GM12878 (cell line): Measurements from ENCODE around the gene STRADB. TPM values are rescaled to one million over a fixed set of nuclear protein-coding genes. Genes with fewer than 3 reads are reported as not detected.

ENCODE experiments used
- ATAC-seq: fragments of 200-7000 bp; cut with Tn5 transposase; 3 replicates; pipeline ENCODE4 v1.9.1; 2020; ENCODE audit warnings: mild to moderate bottlenecking, moderate library complexity
- BruUV-seq: library from RNA; stranded (reverse); fragments of 400-500 nt; replicated peaks from 2 replicates; lab custom pipeline; 2021; lab: Mats Ljungman, UMichigan
- CTCF ChIA-PET: fragments of 300-600 bp; sonication (Branson Sonifier 250); formaldehyde crosslinking; extraction: SDS; loops from one replicate; lab custom pipeline; 2021; ENCODE audit warnings: inconsistent platforms; lab: Yijun Ruan, JAX
- POLR2A ChIA-PET: fragments of 350-600 bp; formaldehyde crosslinking; extraction: SDS; loops from one replicate; lab custom pipeline; 2021; ENCODE audit warnings: inconsistent platforms; lab: Charles Lee
- RAD21 ChIA-PET: fragments of 300-600 bp; sonication (Branson Sonifier 250); formaldehyde crosslinking; loops from one replicate; lab custom pipeline; 2023; ENCODE audit warnings: antibody characterized with exemption; ENCODE audit not compliant: unreplicated experiment; lab: Charles Lee
- SMC1A ChIA-PET: fragments of 300-600 bp; sonication (Branson Sonifier 250); formaldehyde crosslinking; loops from one replicate; lab custom pipeline; 2023; ENCODE audit not compliant: unreplicated experiment, uncharacterized antibody; lab: Charles Lee
- DNase-seq: peaks from one replicate; pipeline ENCODE4 v3.0.0-alpha.2; 2011; ENCODE audit warnings: low read depth, low spot score
- FAIRE-seq: peaks from 3 replicates; lab custom pipeline; 2011; peaks lifted over from hg19 to GRCh38; lab: Jason Lieb, UNC
- H2AFZ ChIP-seq: 2 replicates; pipeline ENCODE4 v1.6.0; 2011; ENCODE audit warnings: low read depth, low read length, control low read depth; ENCODE audit not compliant: control insufficient read depth
- H3K27ac ChIP-seq: 2 replicates; pipeline ENCODE4 v1.5.1; 2011; ENCODE audit warnings: control low read depth; ENCODE audit not compliant: control insufficient read depth, insufficient read depth
- H3K27me3 ChIP-seq, 2 experiments: replicated peaks in 1 of 2; 2 replicates each; pipeline versions ENCODE4 v1.6.0 to v1.6.1; 2011; ENCODE audit warnings: low read length in 1 of 2; ENCODE audit not compliant: control insufficient read depth in 2 of 2, insufficient read depth in 2 of 2
- H3K36me3 ChIP-seq, 2 experiments: 2 replicates each; pipeline ENCODE4 v1.5.1; 2011; ENCODE audit warnings: low read length in 1 of 2; ENCODE audit not compliant: control insufficient read depth in 2 of 2, insufficient read depth in 2 of 2
- H3K4me1 ChIP-seq: 2 replicates; pipeline ENCODE4 v1.6.1; 2011; ENCODE audit warnings: mild to moderate bottlenecking, low read length, moderate library complexity, mixed read lengths; ENCODE audit not compliant: control insufficient read depth, insufficient read depth
- H3K4me2 ChIP-seq: 2 replicates; pipeline ENCODE4 v1.6.0; 2011; ENCODE audit warnings: control low read depth; ENCODE audit not compliant: control insufficient read depth, insufficient read depth
- H3K4me3 ChIP-seq: fragments of 200-600 bp; sonication (generic); 2 replicates; pipeline ENCODE4 v1.5.1; 2016
- H3K79me2 ChIP-seq: 2 replicates; pipeline ENCODE4 v1.6.0; 2011; ENCODE audit warnings: low read length; ENCODE audit not compliant: control insufficient read depth, insufficient read depth
- H3K9ac ChIP-seq: 2 replicates; pipeline ENCODE4 v1.8.0; 2011; ENCODE audit warnings: low read length, control low read depth, mixed read lengths; ENCODE audit not compliant: control insufficient read depth, insufficient read depth
- H3K9me3 ChIP-seq: replicated peaks from 3 replicates; pipeline ENCODE4 v1.5.1; 2011; ENCODE audit warnings: mild to moderate bottlenecking, low read length; ENCODE audit not compliant: control insufficient read depth, insufficient read depth
- H4K20me1 ChIP-seq: 2 replicates; pipeline ENCODE4 v1.6.0; 2011; ENCODE audit not compliant: control insufficient read depth, insufficient read depth
- CREM ChIP-seq: IDR thresholded peaks from 2 replicates; pipeline ENCODE4 v1.6.1; 2014; ENCODE audit warnings: antibody characterized with exemption, low read depth
- EED ChIP-seq: sonication (generic); IDR thresholded peaks from 2 replicates; pipeline ENCODE4 v1.6.1; 2016; ENCODE audit warnings: antibody characterized with exemption, low read depth
- EGR1 ChIP-seq, 2 experiments: IDR thresholded peaks; 1 replicate in 1 of 2; 2 replicates in 1 of 2; pipeline ENCODE4 v1.6.1; 2011 to 2012; ENCODE audit warnings: low read depth in 2 of 2, low read length in 2 of 2, borderline replicate concordance in 1 of 2, mild to moderate bottlenecking in 1 of 2, moderate library complexity in 1 of 2
- LARP7 ChIP-seq: fragments of 450-650 bp; IDR thresholded peaks from 2 replicates; pipeline ENCODE4 v1.6.1; 2017; ENCODE audit warnings: mild to moderate bottlenecking
- MYC ChIP-seq: IDR thresholded peaks from 2 replicates; pipeline ENCODE4 v1.6.1; 2011; ENCODE audit warnings: mild to moderate bottlenecking, low read length, moderate library complexity, inconsistent platforms; ENCODE audit not compliant: insufficient read depth, insufficient replicate concordance, insufficient read length, severe bottlenecking
- PAX8 ChIP-seq: fragments of 450-650 bp; IDR thresholded peaks from 2 replicates; pipeline ENCODE4 v1.6.1; 2017; ENCODE audit warnings: mild to moderate bottlenecking, moderate library complexity
- POU2F2 ChIP-seq: IDR thresholded peaks from 3 replicates; pipeline ENCODE4 v1.6.1; 2011; ENCODE audit warnings: low read depth, mild to moderate bottlenecking, low read length, borderline replicate concordance
- SMAD1 ChIP-seq: fragments of 450-650 bp; IDR thresholded peaks from 2 replicates; pipeline ENCODE4 v1.6.1; 2018; ENCODE audit warnings: mild to moderate bottlenecking, low read depth; ENCODE audit not compliant: partially characterized antibody
- ZNF217 ChIP-seq: fragments of 450-650 bp; IDR thresholded peaks from 2 replicates; pipeline ENCODE4 v1.6.1; 2017; ENCODE audit warnings: antibody characterized with exemption, mild to moderate bottlenecking
- ZSCAN29 ChIP-seq: fragments of 450-650 bp; IDR thresholded peaks from 2 replicates; pipeline ENCODE4 v1.6.1; 2017; ENCODE audit warnings: mild to moderate bottlenecking, moderate library complexity
- ZZZ3 ChIP-seq: IDR thresholded peaks from 2 replicates; pipeline ENCODE4 v1.6.1; 2011; ENCODE audit warnings: low read depth; ENCODE audit not compliant: control insufficient read depth, insufficient read length
- WGBS: methylation state at CpG from one replicate; pipeline ENCODE4 v1.1.6; 2016; ENCODE audit warnings: low lambda C conversion rate; ENCODE audit not compliant: insufficient replicate concordance, insufficient coverage; ENCODE audit errors: missing lambda C conversion rate; 5-methylcytosine and 5-hydroxymethylcytosine counted together
- in situ Hi-C: fragments of 300-500 bp; cut with MboI; formaldehyde crosslinking; loops from 9 replicates; pipeline ENCODE4 v1.14.3; 2018; ENCODE audit warnings: mixed read lengths
- intact Hi-C: fragments of 100-400 bp; cut with micrococcal nuclease; formaldehyde crosslinking; loops from one replicate; pipeline ENCODE4 v1.14.2; 2022; ENCODE audit not compliant: unreplicated experiment
- polyA plus RNA-seq, 11 experiments: library from polyadenylated mRNA; depleted of rRNA in 4 of 11; unstranded in 6 of 11; stranded (reverse) in 5 of 11; fragments of >200 nt; fragmentation: Nextera tagmentation in 4 of 11; fragmentation: Illumina TruSeq in 1 of 11; extraction: Ambion mirVana in 4 of 11; extraction: Trizol in 1 of 11; gene quantifications; 1 replicate in 1 of 11; 2 replicates in 10 of 11; pipeline versions ENCODE4 v1.2.1 to v1.2.3, GENCODE V29; 2011 to 2016; ENCODE audit warnings: inconsistent platforms in 2 of 11, missing spikeins in 2 of 11, low read depth in 1 of 11
- total RNA-seq, 4 experiments: library from RNA; depleted of rRNA in 3 of 4; stranded (reverse); fragments of >200 nt in 3 of 4; fragmentation: Illumina TruSeq in 1 of 4; extraction: Trizol in 1 of 4; gene quantifications; 2 replicates each; pipeline versions ENCODE4 v1.2.1 to v1.2.3, GENCODE V29; 2013 to 2021
- TF ChIP-seq, protein P1 (sequence below): fragments of 450-650 bp; formaldehyde crosslinking; IDR thresholded peaks from 2 replicates; pipeline ENCODE4 v1.5.0; 2022; ENCODE audit warnings: mild to moderate bottlenecking, missing genetic modification characterization
- TF ChIP-seq, protein P2 (sequence below): IDR thresholded peaks from 2 replicates; pipeline ENCODE4 v1.6.1; 2012; ENCODE audit warnings: low read depth, low read length, improper control_type of control experiment
- TF ChIP-seq, protein P3 (sequence below): IDR thresholded peaks from 2 replicates; pipeline ENCODE4 v1.6.1; 2012; ENCODE audit warnings: mild to moderate bottlenecking, low read depth, low read length
- TF ChIP-seq, protein P4 (sequence below): IDR thresholded peaks from 2 replicates; pipeline ENCODE4 v1.6.1; 2012; ENCODE audit warnings: low read depth, low read length, improper control_type of control experiment

Gene STRADB
- total and polyA plus RNA-seq, 10 of the 15 experiments (the other 5 are each of a cell fraction or from before 2014, with no cell fraction given): 7.6 to 58.3 (median 32.2) TPM

DNA sequence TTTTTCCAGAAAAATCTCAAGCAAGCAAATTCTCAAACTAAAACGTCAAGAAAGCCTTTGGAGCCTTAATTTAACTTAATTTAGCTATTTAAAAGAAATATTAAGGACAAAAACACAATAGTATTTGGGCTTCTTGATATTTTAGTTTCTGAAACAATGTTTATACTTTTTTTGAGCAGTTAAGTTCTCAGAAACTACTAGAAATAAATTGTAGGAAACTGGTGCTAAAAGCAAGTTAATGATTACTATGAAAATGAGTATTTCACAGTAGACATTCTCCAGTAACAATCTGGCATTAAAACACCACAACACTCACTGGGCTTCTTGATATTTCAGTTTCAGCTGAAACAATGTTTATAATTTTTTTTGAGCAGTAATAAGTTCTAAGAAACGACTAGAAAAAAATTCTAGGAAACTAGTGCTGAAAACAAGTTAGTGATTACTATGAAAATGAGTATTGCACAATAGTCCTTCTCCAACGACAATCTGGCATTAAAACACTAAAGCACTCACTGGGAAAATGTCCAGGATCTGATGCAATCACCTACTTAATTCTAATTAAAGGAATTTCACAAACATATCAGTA lies 45.4 kb upstream of the STRADB start (continued):
- TF ChIP-seq SMAD1 (no peak), MYC (no peak), LARP7 (no peak), CREM (no peak), EED (no peak), POU2F2 (no peak), EGR1 (IDR thresholded peaks at IDR 0.05; ENCODE audit: borderline replicate concordance in 1 of 2, low read depth in 2 of 2, low read length in 2 of 2) (no peak)
- TF ChIP-seq, protein P1, sequence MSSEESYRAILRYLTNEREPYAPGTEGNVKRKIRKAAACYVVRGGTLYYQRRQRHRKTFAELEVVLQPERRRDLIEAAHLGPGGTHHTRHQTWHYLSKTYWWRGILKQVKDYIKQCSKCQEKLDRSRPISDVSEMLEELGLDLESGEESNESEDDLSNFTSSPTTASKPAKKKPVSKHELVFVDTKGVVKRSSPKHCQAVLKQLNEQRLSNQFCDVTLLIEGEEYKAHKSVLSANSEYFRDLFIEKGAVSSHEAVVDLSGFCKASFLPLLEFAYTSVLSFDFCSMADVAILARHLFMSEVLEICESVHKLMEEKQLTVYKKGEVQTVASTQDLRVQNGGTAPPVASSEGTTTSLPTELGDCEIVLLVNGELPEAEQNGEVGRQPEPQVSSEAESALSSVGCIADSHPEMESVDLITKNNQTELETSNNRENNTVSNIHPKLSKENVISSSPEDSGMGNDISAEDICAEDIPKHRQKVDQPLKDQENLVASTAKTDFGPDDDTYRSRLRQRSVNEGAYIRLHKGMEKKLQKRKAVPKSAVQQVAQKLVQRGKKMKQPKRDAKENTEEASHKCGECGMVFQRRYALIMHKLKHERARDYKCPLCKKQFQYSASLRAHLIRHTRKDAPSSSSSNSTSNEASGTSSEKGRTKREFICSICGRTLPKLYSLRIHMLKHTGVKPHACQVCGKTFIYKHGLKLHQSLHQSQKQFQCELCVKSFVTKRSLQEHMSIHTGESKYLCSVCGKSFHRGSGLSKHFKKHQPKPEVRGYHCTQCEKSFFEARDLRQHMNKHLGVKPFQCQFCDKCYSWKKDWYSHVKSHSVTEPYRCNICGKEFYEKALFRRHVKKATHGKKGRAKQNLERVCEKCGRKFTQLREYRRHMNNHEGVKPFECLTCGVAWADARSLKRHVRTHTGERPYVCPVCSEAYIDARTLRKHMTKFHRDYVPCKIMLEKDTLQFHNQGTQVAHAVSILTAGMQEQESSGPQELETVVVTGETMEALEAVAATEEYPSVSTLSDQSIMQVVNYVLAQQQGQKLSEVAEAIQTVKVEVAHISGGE: no peak
- TF ChIP-seq, all 136 proteins: peak for 0

DNA sequence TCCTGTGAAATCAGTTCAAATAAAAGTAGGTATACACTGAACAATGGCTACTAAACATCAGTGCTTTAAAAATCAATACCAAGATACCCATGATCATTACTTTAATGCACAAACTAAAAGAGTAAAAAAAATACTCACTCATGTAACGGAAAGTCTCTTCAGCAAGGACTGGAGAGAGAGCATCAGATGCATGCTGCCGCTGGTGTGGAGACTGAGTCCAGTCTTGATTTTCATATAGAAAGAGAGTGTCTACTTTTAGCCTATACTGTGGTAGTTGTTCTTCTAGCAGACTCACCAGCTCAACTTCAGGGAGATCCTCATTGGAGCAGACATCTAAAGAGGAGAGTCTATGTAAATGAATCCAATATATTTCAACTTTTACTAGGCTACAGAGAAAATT lies 44.3 kb upstream of the STRADB start:
- Histone ChIP-seq H3K27ac (no peak overlapping the region), H3K4me2 (no peak overlapping the region), H3K4me1 (no peaks in the 10 kb centered on the region), H2AFZ (no peak overlapping the region), H4K20me1 (no peaks in the 10 kb centered on the region), H3K9ac (no peak overlapping the region), H3K36me3 (no peaks in the 10 kb centered on the region; a peak in 1 of 4 replicates), H3K27me3 (no peaks in the 10 kb centered on the region), H3K79me2 (no peaks in the 10 kb centered on the region), H3K4me3 (no peak overlapping the region), H3K9me3 (no peaks in the 10 kb centered on the region)
- BruUV-seq: no TSS peak
- ATAC-seq (no peak), FAIRE-seq (no peak), DNase-seq (no peak)
- POLR2A ChIA-PET: no interaction called here
- WGBS: 92% methylated on average over 2 of the region's 2 CpGs
- CTCF ChIA-PET: no interaction called here
- intact Hi-C loops: no loop called here
- in situ Hi-C loops: no loop called here
- SMC1A ChIA-PET: interaction anchor here (1.3 kb wide), 1 partner anchor 45 kb away, joined by 4 read pairs; no protein-coding TSS in a partner anchor
- RAD21 ChIA-PET: no interaction called here
- TF ChIP-seq ZNF217 (no peak), ZZZ3 (no peak), PAX8 (no peak), ZSCAN29 (no peak)
- TF ChIP-seq, protein P2, sequence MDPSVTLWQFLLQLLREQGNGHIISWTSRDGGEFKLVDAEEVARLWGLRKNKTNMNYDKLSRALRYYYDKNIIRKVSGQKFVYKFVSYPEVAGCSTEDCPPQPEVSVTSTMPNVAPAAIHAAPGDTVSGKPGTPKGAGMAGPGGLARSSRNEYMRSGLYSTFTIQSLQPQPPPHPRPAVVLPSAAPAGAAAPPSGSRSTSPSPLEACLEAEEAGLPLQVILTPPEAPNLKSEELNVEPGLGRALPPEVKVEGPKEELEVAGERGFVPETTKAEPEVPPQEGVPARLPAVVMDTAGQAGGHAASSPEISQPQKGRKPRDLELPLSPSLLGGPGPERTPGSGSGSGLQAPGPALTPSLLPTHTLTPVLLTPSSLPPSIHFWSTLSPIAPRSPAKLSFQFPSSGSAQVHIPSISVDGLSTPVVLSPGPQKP: no peak
- TF ChIP-seq, protein P3, sequence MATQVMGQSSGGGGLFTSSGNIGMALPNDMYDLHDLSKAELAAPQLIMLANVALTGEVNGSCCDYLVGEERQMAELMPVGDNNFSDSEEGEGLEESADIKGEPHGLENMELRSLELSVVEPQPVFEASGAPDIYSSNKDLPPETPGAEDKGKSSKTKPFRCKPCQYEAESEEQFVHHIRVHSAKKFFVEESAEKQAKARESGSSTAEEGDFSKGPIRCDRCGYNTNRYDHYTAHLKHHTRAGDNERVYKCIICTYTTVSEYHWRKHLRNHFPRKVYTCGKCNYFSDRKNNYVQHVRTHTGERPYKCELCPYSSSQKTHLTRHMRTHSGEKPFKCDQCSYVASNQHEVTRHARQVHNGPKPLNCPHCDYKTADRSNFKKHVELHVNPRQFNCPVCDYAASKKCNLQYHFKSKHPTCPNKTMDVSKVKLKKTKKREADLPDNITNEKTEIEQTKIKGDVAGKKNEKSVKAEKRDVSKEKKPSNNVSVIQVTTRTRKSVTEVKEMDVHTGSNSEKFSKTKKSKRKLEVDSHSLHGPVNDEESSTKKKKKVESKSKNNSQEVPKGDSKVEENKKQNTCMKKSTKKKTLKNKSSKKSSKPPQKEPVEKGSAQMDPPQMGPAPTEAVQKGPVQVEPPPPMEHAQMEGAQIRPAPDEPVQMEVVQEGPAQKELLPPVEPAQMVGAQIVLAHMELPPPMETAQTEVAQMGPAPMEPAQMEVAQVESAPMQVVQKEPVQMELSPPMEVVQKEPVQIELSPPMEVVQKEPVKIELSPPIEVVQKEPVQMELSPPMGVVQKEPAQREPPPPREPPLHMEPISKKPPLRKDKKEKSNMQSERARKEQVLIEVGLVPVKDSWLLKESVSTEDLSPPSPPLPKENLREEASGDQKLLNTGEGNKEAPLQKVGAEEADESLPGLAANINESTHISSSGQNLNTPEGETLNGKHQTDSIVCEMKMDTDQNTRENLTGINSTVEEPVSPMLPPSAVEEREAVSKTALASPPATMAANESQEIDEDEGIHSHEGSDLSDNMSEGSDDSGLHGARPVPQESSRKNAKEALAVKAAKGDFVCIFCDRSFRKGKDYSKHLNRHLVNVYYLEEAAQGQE: no peak
- TF ChIP-seq, protein P4, sequence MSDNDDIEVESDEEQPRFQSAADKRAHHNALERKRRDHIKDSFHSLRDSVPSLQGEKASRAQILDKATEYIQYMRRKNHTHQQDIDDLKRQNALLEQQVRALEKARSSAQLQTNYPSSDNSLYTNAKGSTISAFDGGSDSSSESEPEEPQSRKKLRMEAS: no peak
